NCI-H524 treated with DMSO at 0.1 percent for 48 hours (cell line): Measurements from ENCODE around the gene RUFY4.
A peak's percentile ranks its signal among the peaks of the same experiment; 100 is the strongest.
"Not testable (repeated sequence)": the region's sequence is repeated elsewhere in the genome, so short reads cannot be mapped to it uniquely, and the experiment has no call there.

ENCODE experiments used
- DNase-seq: peaks from one replicate; lab custom pipeline; 2025; lab: John Stamatoyannopoulos, UW

Gene RUFY4

GRCh38 chr2:218031261-218031660 lies 37.8 kb upstream of the RUFY4 start:
- no peak for DNase-seq

GRCh38 chr2:218031771-218032257 lies 37.2 kb upstream of the RUFY4 start:
- DNase-seq = no peak

GRCh38 chr2:218032336-218033171 lies 36.5 kb upstream of the RUFY4 start:
- no peak for DNase-seq

GRCh38 chr2:218033208-218033589 lies 35.9 kb upstream of the RUFY4 start:
- DNase-seq = no peak

- DNase-seq = no peak
These were observed 35.2 kb upstream of the RUFY4 start for GRCh38 chr2:218033590-218034496.

GRCh38 chr2:218034497-218035213 lies 34.4 kb upstream of the RUFY4 start:
- DNase-seq = peak; percentile 6

- DNase-seq = no peak
These were observed 33.5 kb upstream of the RUFY4 start for GRCh38 chr2:218035463-218036100.

- DNase-seq = no peak
These were observed 32.7 kb upstream of the RUFY4 start for GRCh38 chr2:218036371-218036770.

GRCh38 chr2:218039171-218039570 lies 29.9 kb upstream of the RUFY4 start:
- DNase-seq = no peak

GRCh38 chr2:218040883-218041282 lies 28.2 kb upstream of the RUFY4 start:
- no peak for DNase-seq

GRCh38 chr2:218041302-218042168 lies 27.5 kb upstream of the RUFY4 start:
- DNase-seq = no peak

- no peak for DNase-seq
These were observed 26.0 kb upstream of the RUFY4 start for GRCh38 chr2:218043100-218043499.

GRCh38 chr2:218043701-218044109 lies 25.3 kb upstream of the RUFY4 start:
- no peak for DNase-seq

GRCh38 chr2:218044599-218044998 lies 24.5 kb upstream of the RUFY4 start:
- DNase-seq = not testable (repeated sequence)

- DNase-seq = no peak
These were observed 22.8 kb upstream of the RUFY4 start for GRCh38 chr2:218046238-218046637.

GRCh38 chr2:218047536-218048225 lies 21.4 kb upstream of the RUFY4 start:
- no peak for DNase-seq

GRCh38 chr2:218051903-218052302 lies 17.1 kb upstream of the RUFY4 start:
- no peak for DNase-seq

- DNase-seq = no peak
These were observed 9.8 kb upstream of the RUFY4 start for GRCh38 chr2:218059289-218059688.

GRCh38 chr2:218060118-218060517 lies 8.9 kb upstream of the RUFY4 start:
- no peak for DNase-seq
